ENCODE results near the gene PWWP2B. TPM values are rescaled to one million over a fixed set of nuclear protein-coding genes. Genes with fewer than 3 reads are reported as not detected.
A peak's percentile ranks its signal among the peaks of the same experiment; 100 is the strongest.

Gene PWWP2B
- total and polyA plus RNA-seq, 9 of the 15 experiments (the other 6 are each of a cell fraction or from before 2014, with no cell fraction given): 0.07 to 9.2 (median 1.6) TPM; not detected in 1

- TF ChIP-seq ZBTB40 (IDR thresholded peaks at IDR 0.05): peak; percentile 45; the same call in 1 of the 2 replicates
- no peak for TF ChIP-seq ZBTB40 (CRISPR knock-in tag; IDR thresholded peaks at IDR 0.05)
- TF ChIP-seq ZNF316 (IDR thresholded peaks at IDR 0.05): no peak
- TF ChIP-seq, protein P1, sequence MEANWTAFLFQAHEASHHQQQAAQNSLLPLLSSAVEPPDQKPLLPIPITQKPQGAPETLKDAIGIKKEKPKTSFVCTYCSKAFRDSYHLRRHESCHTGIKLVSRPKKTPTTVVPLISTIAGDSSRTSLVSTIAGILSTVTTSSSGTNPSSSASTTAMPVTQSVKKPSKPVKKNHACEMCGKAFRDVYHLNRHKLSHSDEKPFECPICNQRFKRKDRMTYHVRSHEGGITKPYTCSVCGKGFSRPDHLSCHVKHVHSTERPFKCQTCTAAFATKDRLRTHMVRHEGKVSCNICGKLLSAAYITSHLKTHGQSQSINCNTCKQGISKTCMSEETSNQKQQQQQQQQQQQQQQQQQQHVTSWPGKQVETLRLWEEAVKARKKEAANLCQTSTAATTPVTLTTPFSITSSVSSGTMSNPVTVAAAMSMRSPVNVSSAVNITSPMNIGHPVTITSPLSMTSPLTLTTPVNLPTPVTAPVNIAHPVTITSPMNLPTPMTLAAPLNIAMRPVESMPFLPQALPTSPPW (CRISPR knock-in tag; IDR thresholded peaks at IDR 0.05): peak; percentile 84
- TF ChIP-seq ELF1 (tag; IDR thresholded peaks at IDR 0.05): peak; percentile 75
- TF ChIP-seq, protein P2, sequence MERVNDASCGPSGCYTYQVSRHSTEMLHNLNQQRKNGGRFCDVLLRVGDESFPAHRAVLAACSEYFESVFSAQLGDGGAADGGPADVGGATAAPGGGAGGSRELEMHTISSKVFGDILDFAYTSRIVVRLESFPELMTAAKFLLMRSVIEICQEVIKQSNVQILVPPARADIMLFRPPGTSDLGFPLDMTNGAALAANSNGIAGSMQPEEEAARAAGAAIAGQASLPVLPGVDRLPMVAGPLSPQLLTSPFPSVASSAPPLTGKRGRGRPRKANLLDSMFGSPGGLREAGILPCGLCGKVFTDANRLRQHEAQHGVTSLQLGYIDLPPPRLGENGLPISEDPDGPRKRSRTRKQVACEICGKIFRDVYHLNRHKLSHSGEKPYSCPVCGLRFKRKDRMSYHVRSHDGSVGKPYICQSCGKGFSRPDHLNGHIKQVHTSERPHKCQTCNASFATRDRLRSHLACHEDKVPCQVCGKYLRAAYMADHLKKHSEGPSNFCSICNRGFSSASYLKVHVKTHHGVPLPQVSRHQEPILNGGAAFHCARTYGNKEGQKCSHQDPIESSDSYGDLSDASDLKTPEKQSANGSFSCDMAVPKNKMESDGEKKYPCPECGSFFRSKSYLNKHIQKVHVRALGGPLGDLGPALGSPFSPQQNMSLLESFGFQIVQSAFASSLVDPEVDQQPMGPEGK (CRISPR knock-in tag; IDR thresholded peaks at IDR 0.05; ENCODE audit: borderline replicate concordance): no peak
- TF ChIP-seq PHF8 (IDR thresholded peaks at IDR 0.05; ENCODE audit: borderline replicate concordance, low read length): peak; percentile 32; the same call in 1 of the 2 replicates
- TF ChIP-seq GABPA (tag; conservative IDR thresholded peaks at IDR 0.05; ENCODE audit: low read depth): peak; percentile 69
- TF ChIP-seq, protein P3, sequence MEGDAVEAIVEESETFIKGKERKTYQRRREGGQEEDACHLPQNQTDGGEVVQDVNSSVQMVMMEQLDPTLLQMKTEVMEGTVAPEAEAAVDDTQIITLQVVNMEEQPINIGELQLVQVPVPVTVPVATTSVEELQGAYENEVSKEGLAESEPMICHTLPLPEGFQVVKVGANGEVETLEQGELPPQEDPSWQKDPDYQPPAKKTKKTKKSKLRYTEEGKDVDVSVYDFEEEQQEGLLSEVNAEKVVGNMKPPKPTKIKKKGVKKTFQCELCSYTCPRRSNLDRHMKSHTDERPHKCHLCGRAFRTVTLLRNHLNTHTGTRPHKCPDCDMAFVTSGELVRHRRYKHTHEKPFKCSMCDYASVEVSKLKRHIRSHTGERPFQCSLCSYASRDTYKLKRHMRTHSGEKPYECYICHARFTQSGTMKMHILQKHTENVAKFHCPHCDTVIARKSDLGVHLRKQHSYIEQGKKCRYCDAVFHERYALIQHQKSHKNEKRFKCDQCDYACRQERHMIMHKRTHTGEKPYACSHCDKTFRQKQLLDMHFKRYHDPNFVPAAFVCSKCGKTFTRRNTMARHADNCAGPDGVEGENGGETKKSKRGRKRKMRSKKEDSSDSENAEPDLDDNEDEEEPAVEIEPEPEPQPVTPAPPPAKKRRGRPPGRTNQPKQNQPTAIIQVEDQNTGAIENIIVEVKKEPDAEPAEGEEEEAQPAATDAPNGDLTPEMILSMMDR (IDR thresholded peaks at IDR 0.05 in 2 of 3, conservative IDR thresholded peaks at IDR 0.05 in 1 of 3; ENCODE audit: insufficient read depth in 2 of 3, low read depth in 1 of 3, low read length in 3 of 3): peak; percentile 52 to 74 (median 64)
- peak; percentile 22 for TF ChIP-seq PHF20 (IDR thresholded peaks at IDR 0.05; ENCODE audit: partially characterized antibody)
- TF ChIP-seq ELF2 (CRISPR knock-in tag; IDR thresholded peaks at IDR 0.05): 0 out of 2 replicates have a peak, but pooled peaks have one; percentile 12
These were observed 49.9 kb downstream of the PWWP2B start (continued) for GRCh38 chr10:132446661-132447445.

All from K562 (cell line).